Brain microvascular endothelial cell (primary cell): Measurements from ENCODE around the gene MANSC4.

Experiments
- DNase-seq: peaks from one replicate; pipeline ENCODE4 v3.0.0-alpha.2; 2020
- H3K27ac ChIP-seq: fragments of 250-450 bp; sonication (Bioruptor Pico); 2 replicates; pipeline ENCODE4 v1.5.1; 2020; ENCODE audit warnings: mild to moderate bottlenecking, moderate library complexity
- H3K27me3 ChIP-seq: fragments of 250-450 bp; sonication (Bioruptor Pico); replicated peaks from 2 replicates; pipeline ENCODE4 v1.5.1; 2020; ENCODE audit warnings: mild to moderate bottlenecking
- H3K36me3 ChIP-seq: fragments of 250-450 bp; sonication (Bioruptor Pico); replicated peaks from 2 replicates; pipeline ENCODE4 v1.5.1; 2020; ENCODE audit warnings: mild to moderate bottlenecking
- H3K4me3 ChIP-seq: 2 replicates; pipeline ENCODE4 v1.5.1; 2011; ENCODE audit warnings: low read depth, mild to moderate bottlenecking, control low read depth, low read length, moderate library complexity
- in situ Hi-C: cut with HindIII; loops from 2 replicates; pipeline ENCODE4 v1.10.0; 2017; ENCODE audit warnings: low sequenced_read_pairs, low pct_ligation_motif_present
- TF ChIP-seq, protein P1 (sequence below): IDR thresholded peaks from 2 replicates; pipeline ENCODE4 v1.5.1; 2011; ENCODE audit warnings: low read depth, mild to moderate bottlenecking, moderate library complexity, low read length, control low read depth, inconsistent platforms; ENCODE audit errors: missing control alignments

MANSC4 gene

GRCh38 chr12:27766587-27766986 lies 13.4 kb downstream of the MANSC4 start:
- Histone ChIP-seq H3K27ac (no peak overlapping the region), H3K4me3 (no peak overlapping the region), H3K36me3 (no peaks in the 10 kb centered on the region), H3K27me3 (no peaks in the 10 kb centered on the region)
- in situ Hi-C loops = no loop called here
- TF ChIP-seq, protein P1, sequence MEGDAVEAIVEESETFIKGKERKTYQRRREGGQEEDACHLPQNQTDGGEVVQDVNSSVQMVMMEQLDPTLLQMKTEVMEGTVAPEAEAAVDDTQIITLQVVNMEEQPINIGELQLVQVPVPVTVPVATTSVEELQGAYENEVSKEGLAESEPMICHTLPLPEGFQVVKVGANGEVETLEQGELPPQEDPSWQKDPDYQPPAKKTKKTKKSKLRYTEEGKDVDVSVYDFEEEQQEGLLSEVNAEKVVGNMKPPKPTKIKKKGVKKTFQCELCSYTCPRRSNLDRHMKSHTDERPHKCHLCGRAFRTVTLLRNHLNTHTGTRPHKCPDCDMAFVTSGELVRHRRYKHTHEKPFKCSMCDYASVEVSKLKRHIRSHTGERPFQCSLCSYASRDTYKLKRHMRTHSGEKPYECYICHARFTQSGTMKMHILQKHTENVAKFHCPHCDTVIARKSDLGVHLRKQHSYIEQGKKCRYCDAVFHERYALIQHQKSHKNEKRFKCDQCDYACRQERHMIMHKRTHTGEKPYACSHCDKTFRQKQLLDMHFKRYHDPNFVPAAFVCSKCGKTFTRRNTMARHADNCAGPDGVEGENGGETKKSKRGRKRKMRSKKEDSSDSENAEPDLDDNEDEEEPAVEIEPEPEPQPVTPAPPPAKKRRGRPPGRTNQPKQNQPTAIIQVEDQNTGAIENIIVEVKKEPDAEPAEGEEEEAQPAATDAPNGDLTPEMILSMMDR = no peak
- DNase-seq = no peak

DNA sequence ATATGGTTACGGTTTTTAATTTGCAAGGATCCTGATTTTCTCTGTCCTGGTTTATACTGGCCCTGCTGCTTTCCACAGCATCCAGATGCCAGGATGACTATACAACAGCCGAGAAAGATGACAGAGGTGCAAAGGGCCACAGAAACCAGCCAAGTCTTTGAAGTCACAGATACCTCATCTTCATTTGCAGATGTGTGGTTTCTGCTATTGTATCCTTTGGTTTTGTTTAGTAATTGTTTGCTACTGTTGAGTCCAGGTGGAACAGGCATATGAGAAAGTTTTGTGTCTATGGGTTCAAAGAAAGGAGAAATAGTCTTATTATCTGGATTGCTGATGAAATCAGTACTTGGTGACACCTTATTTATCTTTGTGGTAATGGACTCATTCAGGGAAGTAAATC lies 17.3 kb downstream of the MANSC4 start:
- Histone ChIP-seq H3K27me3 (no peaks in the 10 kb centered on the region), H3K36me3 (no peaks in the 10 kb centered on the region), H3K4me3 (no peak overlapping the region), H3K27ac (no peak overlapping the region)
- TF ChIP-seq, protein P1 = no peak
- DNase-seq = no peak
- in situ Hi-C loops = no loop called here

DNA sequence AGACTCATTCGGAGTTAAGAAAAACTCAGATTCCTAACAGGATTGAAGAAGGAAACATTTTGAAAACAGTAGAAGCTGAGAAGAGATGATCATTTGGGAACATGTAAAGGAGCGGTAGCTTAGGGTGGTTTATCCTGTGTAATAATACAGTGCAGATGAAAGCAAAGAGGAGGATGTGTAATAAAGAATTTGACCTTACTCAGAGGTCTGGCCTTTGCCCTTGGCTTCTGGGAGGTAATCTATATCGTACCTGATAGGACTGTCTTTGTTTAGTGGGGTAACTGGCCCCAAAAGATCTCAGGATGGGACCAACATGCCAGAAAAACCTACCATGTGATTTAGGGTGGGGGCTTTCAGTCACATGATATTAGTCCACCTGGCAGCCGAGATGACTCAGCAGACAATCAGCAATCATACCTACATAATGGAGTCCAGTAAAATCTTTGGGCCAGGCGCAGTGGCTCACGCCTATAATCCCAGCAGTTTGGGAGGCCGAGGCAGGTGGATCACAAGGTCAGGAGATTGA lies 23.3 kb downstream of the MANSC4 start:
- Histone ChIP-seq H3K27ac (no peak overlapping the region), H3K36me3 (peaks cover 11% of the 10 kb centered on the region), H3K27me3 (no peaks in the 10 kb centered on the region), H3K4me3 (no peak overlapping the region)
- DNase-seq = no peak
- in situ Hi-C loops = no loop called here
- TF ChIP-seq, protein P1 = no peak

DNA sequence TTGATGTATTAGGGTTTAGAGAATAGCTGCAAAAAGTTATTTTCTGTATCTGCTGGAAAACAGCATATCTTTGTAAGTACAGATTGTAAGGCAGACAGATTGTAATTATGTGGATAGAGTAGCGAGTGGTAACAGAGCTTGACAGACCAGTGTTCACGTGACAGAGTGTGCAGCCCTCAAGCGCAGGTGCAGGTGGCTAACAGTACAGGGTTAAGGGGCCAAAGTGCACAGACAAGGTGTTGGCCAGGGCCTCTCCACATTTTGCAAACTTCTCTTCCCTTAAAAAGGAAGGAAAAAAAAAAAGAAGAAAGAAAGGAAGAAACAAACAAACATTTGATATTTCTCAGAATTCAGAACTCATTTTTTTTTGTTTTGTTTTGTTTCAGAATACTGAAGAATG lies 25.2 kb downstream of the MANSC4 start:
- H3K4me3 ChIP-seq = no peak overlapping the region
- TF ChIP-seq, protein P1 = no peak
- peaks cover 14% of the 10 kb centered on the region for H3K36me3 ChIP-seq
- in situ Hi-C loops = no loop called here
- H3K27me3 ChIP-seq = no peaks in the 10 kb centered on the region
- no peak overlapping the region for H3K27ac ChIP-seq
- no peak for DNase-seq

DNA sequence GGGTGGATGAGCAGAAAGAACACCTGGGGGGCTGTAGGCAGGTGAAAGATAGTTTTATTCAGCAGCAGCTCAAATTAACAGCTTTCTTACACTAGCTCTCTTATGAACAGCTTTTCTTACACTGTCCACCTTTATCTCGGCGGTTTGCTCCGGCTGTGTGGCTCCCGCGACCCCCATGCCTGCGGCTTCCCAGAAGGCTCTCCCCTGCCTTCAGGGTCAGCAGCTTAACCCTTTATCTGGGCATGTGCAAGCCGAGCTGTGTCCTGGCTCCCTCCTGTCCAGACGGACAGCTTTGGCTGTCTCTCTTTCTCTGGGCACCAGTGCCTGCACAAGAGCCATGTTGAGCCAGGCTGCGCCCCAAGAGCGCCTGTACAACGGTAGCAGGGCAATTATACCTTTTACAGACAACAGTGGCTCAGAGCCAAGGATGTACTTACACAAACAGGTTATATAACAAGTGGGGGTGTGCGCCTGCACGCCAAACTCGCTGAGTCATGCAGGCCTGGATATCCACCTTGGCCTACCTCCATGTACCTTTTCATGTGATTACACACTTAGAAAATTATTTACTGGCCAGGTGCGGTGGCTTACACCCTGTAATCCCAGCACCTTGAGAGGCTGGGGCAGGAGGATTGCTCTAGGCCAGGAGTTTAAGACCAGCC lies 28.5 kb downstream of the MANSC4 start:
- Histone ChIP-seq H3K36me3 (peaks cover 16% of the 10 kb centered on the region), H3K4me3 (no peak overlapping the region), H3K27ac (no peak overlapping the region), H3K27me3 (no peaks in the 10 kb centered on the region)
- DNase-seq = no peak
- in situ Hi-C loops = no loop called here
- TF ChIP-seq, protein P1 = no peak
